ENCODE data around the gene FAM168A.

The FAM168A gene

DNA sequence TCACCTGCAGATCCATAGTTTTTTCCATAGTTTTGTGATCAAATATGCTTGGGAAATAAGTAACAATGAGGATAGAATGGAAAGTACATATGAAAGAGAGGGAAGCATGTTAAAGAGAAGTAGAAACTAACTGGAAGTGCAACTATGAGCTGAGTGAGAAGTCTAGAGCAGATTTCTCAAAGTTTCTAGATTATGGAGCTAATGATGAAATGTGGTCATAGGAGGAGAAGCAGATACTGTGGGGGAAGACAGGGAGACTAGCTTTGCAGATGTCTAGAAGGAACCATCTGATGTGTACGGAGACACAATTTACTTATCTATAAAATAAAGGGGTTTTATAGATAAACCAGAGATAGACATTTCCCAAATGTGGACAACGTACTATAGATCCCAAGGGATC lies 184.7 kb downstream of the FAM168A start:
- Histone ChIP-seq H3K79me2 (ENCODE audit: insufficient read depth, low read length) (no peaks in the 10 kb centered on the region), H3K9me2 (replicated peaks; ENCODE audit: insufficient read depth, low read length) (no peaks in the 10 kb centered on the region), H3K9ac (ENCODE audit: low read length) (no peak overlapping the region), H3K4me2 (ENCODE audit: low read depth, low read length, poor library complexity, severe bottlenecking) (no peak overlapping the region), H3F3A (ENCODE audit: insufficient read depth) (no peaks in the 10 kb centered on the region), H3K4me3 (ENCODE audit: insufficient read depth, low read length, poor library complexity, severe bottlenecking) (no peak overlapping the region), H3K9me3 (ENCODE audit: insufficient read depth, low read length) (no peaks in the 10 kb centered on the region), H2AFZ (ENCODE audit: low read depth, low read length, severe bottlenecking) (no peak overlapping the region), H3K27ac (ENCODE audit: low read depth, low read length) (no peak overlapping the region), H3K36me3 (ENCODE audit: low read length) (no peaks in the 10 kb centered on the region), H3K27me3 (ENCODE audit: low read length) (no peaks in the 10 kb centered on the region), H4K20me1 (ENCODE audit: low read depth, low read length) (no peaks in the 10 kb centered on the region)
- TF ChIP-seq EZH2phosphoT487 (conservative IDR thresholded peaks at IDR 0.05; ENCODE audit: low read length), result no peak
- no peak for TF ChIP-seq CTCF (IDR thresholded peaks at IDR 0.05; ENCODE audit: insufficient read depth, low read length, poor library complexity, severe bottlenecking)

DNA sequence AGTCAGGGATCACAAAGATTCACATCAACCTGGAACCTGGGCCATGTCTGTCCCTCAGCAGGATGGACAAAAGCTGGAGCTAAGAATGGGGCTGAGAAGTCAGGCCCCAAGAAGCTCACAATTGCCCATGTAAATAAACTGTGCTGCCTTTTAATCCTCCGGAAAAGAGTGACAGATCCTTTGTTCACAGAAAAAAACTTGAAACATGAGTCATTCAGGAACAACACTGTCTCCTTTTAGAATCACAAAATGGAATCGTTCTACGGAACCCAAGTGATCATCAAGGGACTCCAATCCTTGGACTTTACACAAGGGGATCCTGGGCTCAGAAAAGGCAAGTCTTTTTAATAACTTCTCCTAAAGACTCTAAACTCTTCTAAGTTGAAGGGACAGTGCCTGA lies 185.6 kb downstream of the FAM168A start:
- Histone ChIP-seq H3K27me3 (ENCODE audit: low read length) (no peaks in the 10 kb centered on the region), H3K9me2 (replicated peaks; ENCODE audit: insufficient read depth, low read length) (no peaks in the 10 kb centered on the region), H3F3A (ENCODE audit: insufficient read depth) (no peaks in the 10 kb centered on the region), H2AFZ (ENCODE audit: low read depth, low read length, severe bottlenecking) (no peak overlapping the region), H4K20me1 (ENCODE audit: low read depth, low read length) (no peaks in the 10 kb centered on the region), H3K4me2 (ENCODE audit: low read depth, low read length, poor library complexity, severe bottlenecking) (no peak overlapping the region), H3K79me2 (ENCODE audit: insufficient read depth, low read length) (no peaks in the 10 kb centered on the region), H3K9me3 (ENCODE audit: insufficient read depth, low read length) (no peaks in the 10 kb centered on the region), H3K27ac (ENCODE audit: low read depth, low read length) (no peak overlapping the region), H3K36me3 (ENCODE audit: low read length) (no peaks in the 10 kb centered on the region), H3K4me3 (ENCODE audit: insufficient read depth, low read length, poor library complexity, severe bottlenecking) (no peak overlapping the region), H3K9ac (ENCODE audit: low read length) (no peak overlapping the region)
- TF ChIP-seq CTCF (IDR thresholded peaks at IDR 0.05; ENCODE audit: insufficient read depth, low read length, poor library complexity, severe bottlenecking) (no peak), EZH2phosphoT487 (conservative IDR thresholded peaks at IDR 0.05; ENCODE audit: low read length) (no peak)

- no peak overlapping the region for H3K27ac ChIP-seq (ENCODE audit: low read depth, low read length)
- H3F3A ChIP-seq (ENCODE audit: insufficient read depth), result no peaks in the 10 kb centered on the region
- H3K36me3 ChIP-seq (ENCODE audit: low read length), result no peaks in the 10 kb centered on the region
- no peaks in the 10 kb centered on the region for H3K27me3 ChIP-seq (ENCODE audit: low read length)
- TF ChIP-seq EZH2phosphoT487 (conservative IDR thresholded peaks at IDR 0.05; ENCODE audit: low read length) (no peak), CTCF (IDR thresholded peaks at IDR 0.05; ENCODE audit: insufficient read depth, low read length, poor library complexity, severe bottlenecking) (no peak)
- H3K9ac ChIP-seq (ENCODE audit: low read length), result no peak overlapping the region
- H4K20me1 ChIP-seq (ENCODE audit: low read depth, low read length), result no peaks in the 10 kb centered on the region
- H3K79me2 ChIP-seq (ENCODE audit: insufficient read depth, low read length), result no peaks in the 10 kb centered on the region
- H3K4me2 ChIP-seq (ENCODE audit: low read depth, low read length, poor library complexity, severe bottlenecking), result no peak overlapping the region
- H3K9me3 ChIP-seq (ENCODE audit: insufficient read depth, low read length), result no peaks in the 10 kb centered on the region
- no peak overlapping the region for H3K4me3 ChIP-seq (ENCODE audit: insufficient read depth, low read length, poor library complexity, severe bottlenecking)
- H2AFZ ChIP-seq (ENCODE audit: low read depth, low read length, severe bottlenecking), result no peak overlapping the region
- H3K9me2 ChIP-seq (replicated peaks; ENCODE audit: insufficient read depth, low read length), result no peaks in the 10 kb centered on the region
Measured at GRCh38 chr11:73411031-73411430, 186.9 kb downstream of the FAM168A start.

DNA sequence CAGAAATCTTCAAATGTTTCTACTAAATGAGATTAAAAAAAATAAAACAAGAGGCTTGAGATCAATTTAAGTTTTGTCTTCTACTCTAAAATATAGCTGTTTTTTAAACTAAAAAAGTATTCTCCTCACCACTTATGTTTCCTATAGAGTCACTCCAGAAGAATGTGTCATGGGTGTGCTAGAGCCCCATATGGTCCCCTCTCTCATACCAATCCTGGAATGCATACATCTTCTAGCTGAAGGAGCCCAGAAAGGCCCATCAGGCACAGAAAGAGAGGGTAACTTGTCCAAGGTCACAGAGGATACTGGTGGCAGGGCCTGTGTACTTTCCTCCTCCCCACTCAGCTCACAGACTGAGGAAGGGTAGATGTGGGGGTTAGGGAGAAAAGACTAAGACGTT lies 187.3 kb downstream of the FAM168A start:
- no peaks in the 10 kb centered on the region for H3K79me2 ChIP-seq (ENCODE audit: insufficient read depth, low read length)
- H2AFZ ChIP-seq (ENCODE audit: low read depth, low read length, severe bottlenecking), result no peak overlapping the region
- no peaks in the 10 kb centered on the region for H3K9me2 ChIP-seq (replicated peaks; ENCODE audit: insufficient read depth, low read length)
- TF ChIP-seq EZH2phosphoT487 (conservative IDR thresholded peaks at IDR 0.05; ENCODE audit: low read length), result no peak
- no peak for TF ChIP-seq CTCF (IDR thresholded peaks at IDR 0.05; ENCODE audit: insufficient read depth, low read length, poor library complexity, severe bottlenecking)
- no peak overlapping the region for H3K4me3 ChIP-seq (ENCODE audit: insufficient read depth, low read length, poor library complexity, severe bottlenecking)
- H3K36me3 ChIP-seq (ENCODE audit: low read length), result no peaks in the 10 kb centered on the region
- H3K27me3 ChIP-seq (ENCODE audit: low read length), result no peaks in the 10 kb centered on the region
- no peak overlapping the region for H3K9ac ChIP-seq (ENCODE audit: low read length)
- no peak overlapping the region for H3K4me2 ChIP-seq (ENCODE audit: low read depth, low read length, poor library complexity, severe bottlenecking)
- H3K27ac ChIP-seq (ENCODE audit: low read depth, low read length), result no peak overlapping the region
- H3K9me3 ChIP-seq (ENCODE audit: insufficient read depth, low read length), result no peaks in the 10 kb centered on the region
- no peaks in the 10 kb centered on the region for H4K20me1 ChIP-seq (ENCODE audit: low read depth, low read length)
- no peaks in the 10 kb centered on the region for H3F3A ChIP-seq (ENCODE audit: insufficient read depth)
